HG02852 (cell line): Measurements from ENCODE around the gene SERPINB12.

Source experiments
- ATAC-seq: cut with Tn5 transposase; IDR thresholded peaks from one replicate; pipeline ENCODE4 v1.9.1; 2021; ENCODE audit warnings: mild to moderate bottlenecking, moderate library complexity; ENCODE audit not compliant: unreplicated experiment

The SERPINB12 gene

GRCh38 chr18:63545000-63545399 lies 2.8 kb downstream of the SERPINB12 start:
- no peak for ATAC-seq

- ATAC-seq, result no peak
Measured at GRCh38 chr18:63550068-63550467, 7.9 kb downstream of the SERPINB12 start.

- no peak for ATAC-seq
Measured at GRCh38 chr18:63551769-63552168, 9.6 kb downstream of the SERPINB12 start.

- no peak for ATAC-seq
Measured at GRCh38 chr18:63552581-63552980, 10.4 kb downstream of the SERPINB12 start.

- no peak for ATAC-seq
Measured at GRCh38 chr18:63553081-63553480, 10.9 kb downstream of the SERPINB12 start.

GRCh38 chr18:63559567-63560491 lies 17.7 kb downstream of the SERPINB12 start:
- ATAC-seq, result no peak

- ATAC-seq, result peak; percentile 87
Measured at GRCh38 chr18:63562284-63562683, 20.1 kb downstream of the SERPINB12 start.

- no peak for ATAC-seq
Measured at GRCh38 chr18:63564021-63564420, 21.9 kb downstream of the SERPINB12 start.

GRCh38 chr18:63564561-63564960 lies 22.4 kb downstream of the SERPINB12 start:
- no peak for ATAC-seq

- ATAC-seq, result no peak
Measured at GRCh38 chr18:63567276-63567675, 25.1 kb downstream of the SERPINB12 start.

- ATAC-seq, result no peak
Measured at GRCh38 chr18:63567825-63568224, 25.7 kb downstream of the SERPINB12 start.

GRCh38 chr18:63570721-63571120 lies 28.6 kb downstream of the SERPINB12 start:
- ATAC-seq, result no peak

- no peak for ATAC-seq
Measured at GRCh38 chr18:63575681-63576080, 33.5 kb downstream of the SERPINB12 start.

- peak; percentile 60 for ATAC-seq
Measured at GRCh38 chr18:63578357-63578958, 36.3 kb downstream of the SERPINB12 start.

- no peak for ATAC-seq
Measured at GRCh38 chr18:63579616-63580015, 37.4 kb downstream of the SERPINB12 start.

GRCh38 chr18:63585988-63586387 lies 43.8 kb downstream of the SERPINB12 start:
- no peak for ATAC-seq

- ATAC-seq, result no peak
Measured at GRCh38 chr18:63586431-63586830, 44.3 kb downstream of the SERPINB12 start.

GRCh38 chr18:63586966-63587365 lies 44.8 kb downstream of the SERPINB12 start, which contains the start of gene SERPINB13:
SERPINB13 (plus strand) TSS chr18:63587343; CDS start chr18:63588668, 1,325 bp downstream.
- no peak for ATAC-seq

- ATAC-seq, result no peak
Measured at GRCh38 chr18:63588909-63589308, 46.7 kb downstream of the SERPINB12 start.

- no peak for ATAC-seq
Measured at GRCh38 chr18:63590373-63590772, 48.2 kb downstream of the SERPINB12 start.

- no peak for ATAC-seq
Measured at GRCh38 chr18:63590966-63591695, 49.0 kb downstream of the SERPINB12 start.
